ENCODE data around the gene CRY2.

CRY2 gene

GRCh38 chr11:45872651-45873356 lies 25.5 kb downstream of the CRY2 start:
- Histone ChIP-seq H3K4me1 (ENCODE audit: control insufficient read depth, insufficient read depth, low read length) (peaks cover 15% of the 10 kb centered on the region), H3K9me3 (ENCODE audit: control insufficient read depth, insufficient read depth, low read length) (no peaks in the 10 kb centered on the region), H3K27me3 (ENCODE audit: control insufficient read depth, insufficient read depth, low read length) (no peaks in the 10 kb centered on the region), H3K36me3 (ENCODE audit: control insufficient read depth, insufficient read depth, low read length) (peaks cover 30% of the 10 kb centered on the region), H3K9ac (ENCODE audit: low read depth, low read length) (no peak overlapping the region), H3K4me3 (ENCODE audit: low read depth, low read length) (no peak overlapping the region)

DNA sequence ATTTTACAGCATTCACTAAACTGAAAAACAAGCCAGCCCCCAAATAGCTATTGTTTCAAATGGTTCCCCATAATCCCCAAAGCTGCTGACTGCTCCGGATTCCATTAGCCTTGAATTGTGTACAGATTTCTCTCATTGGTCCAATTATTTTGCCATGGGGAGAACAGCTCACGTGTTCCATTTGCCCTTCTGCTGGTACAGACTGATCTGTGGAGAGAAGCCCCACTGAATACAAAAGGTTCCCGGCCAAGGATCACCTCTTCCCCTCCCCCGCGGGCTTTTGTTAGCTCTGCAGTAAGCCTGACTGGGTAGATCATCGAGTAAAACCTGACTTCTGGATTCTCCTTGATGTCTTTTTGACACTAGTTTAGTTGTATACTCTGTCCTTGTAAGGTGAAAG lies 29.1 kb downstream of the CRY2 start:
- Histone ChIP-seq H3K9me3 (ENCODE audit: control insufficient read depth, insufficient read depth, low read length) (no peaks in the 10 kb centered on the region), H3K4me1 (ENCODE audit: control insufficient read depth, insufficient read depth, low read length) (peaks cover 15% of the 10 kb centered on the region), H3K36me3 (ENCODE audit: control insufficient read depth, insufficient read depth, low read length) (peaks cover 9% of the 10 kb centered on the region), H3K9ac (ENCODE audit: low read depth, low read length) (no peak overlapping the region), H3K27me3 (ENCODE audit: control insufficient read depth, insufficient read depth, low read length) (no peaks in the 10 kb centered on the region), H3K4me3 (ENCODE audit: low read depth, low read length) (no peak overlapping the region)

DNA sequence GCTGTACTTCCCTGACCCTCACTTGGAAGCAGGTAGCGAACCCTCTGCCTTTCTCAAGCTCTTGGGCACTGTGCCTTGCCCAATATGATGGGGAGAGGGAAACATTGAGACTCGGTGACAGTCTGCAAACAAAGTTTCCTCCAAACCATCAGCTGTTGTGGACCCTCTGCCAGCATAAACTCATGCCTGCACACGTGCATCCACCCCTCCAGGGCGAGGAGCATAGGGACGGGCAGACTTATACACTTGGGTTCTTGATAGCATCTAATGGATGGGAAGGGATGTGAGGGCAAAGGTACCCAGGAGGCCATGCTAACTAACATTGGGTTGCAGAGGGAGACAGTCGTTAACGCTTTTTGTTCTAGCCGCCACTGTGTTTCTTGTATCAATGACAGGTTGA lies 29.9 kb downstream of the CRY2 start:
- Histone ChIP-seq H3K9ac (ENCODE audit: low read depth, low read length) (no peak overlapping the region), H3K4me3 (ENCODE audit: low read depth, low read length) (no peak overlapping the region), H3K36me3 (ENCODE audit: control insufficient read depth, insufficient read depth, low read length) (peaks cover 8% of the 10 kb centered on the region), H3K27me3 (ENCODE audit: control insufficient read depth, insufficient read depth, low read length) (no peaks in the 10 kb centered on the region), H3K4me1 (ENCODE audit: control insufficient read depth, insufficient read depth, low read length) (peaks cover 15% of the 10 kb centered on the region), H3K9me3 (ENCODE audit: control insufficient read depth, insufficient read depth, low read length) (no peaks in the 10 kb centered on the region)

DNA sequence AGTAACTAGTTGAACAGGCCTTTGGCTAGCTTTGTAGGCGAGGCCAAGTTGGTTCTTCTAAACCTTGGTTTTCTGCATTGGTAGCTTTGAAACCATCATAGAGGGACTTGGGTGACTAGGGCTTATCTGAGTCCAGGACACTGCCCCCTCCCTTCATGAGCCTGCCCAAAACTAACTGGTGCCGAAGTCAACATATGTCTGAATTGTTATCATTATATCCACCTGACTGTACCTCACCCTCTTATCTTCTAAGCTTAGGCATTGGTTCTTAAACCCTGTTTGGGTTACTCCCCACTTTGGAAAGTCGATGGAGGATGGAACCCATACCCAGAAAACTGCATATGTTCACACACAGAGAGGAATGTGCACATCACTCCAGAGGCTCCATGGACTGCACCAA lies 30.6 kb downstream of the CRY2 start:
- no peaks in the 10 kb centered on the region for H3K27me3 ChIP-seq (ENCODE audit: control insufficient read depth, insufficient read depth, low read length)
- no peak overlapping the region for H3K9ac ChIP-seq (ENCODE audit: low read depth, low read length)
- no peaks in the 10 kb centered on the region for H3K9me3 ChIP-seq (ENCODE audit: control insufficient read depth, insufficient read depth, low read length)
- no peak overlapping the region for H3K4me3 ChIP-seq (ENCODE audit: low read depth, low read length)
- peaks cover 10% of the 10 kb centered on the region for H3K36me3 ChIP-seq (ENCODE audit: control insufficient read depth, insufficient read depth, low read length)
- peaks cover 15% of the 10 kb centered on the region for H3K4me1 ChIP-seq (ENCODE audit: control insufficient read depth, insufficient read depth, low read length)

- Histone ChIP-seq H3K4me3 (ENCODE audit: low read depth, low read length) (no peak overlapping the region), H3K27me3 (ENCODE audit: control insufficient read depth, insufficient read depth, low read length) (no peaks in the 10 kb centered on the region), H3K9me3 (ENCODE audit: control insufficient read depth, insufficient read depth, low read length) (no peaks in the 10 kb centered on the region), H3K4me1 (ENCODE audit: control insufficient read depth, insufficient read depth, low read length) (peaks cover 15% of the 10 kb centered on the region), H3K36me3 (ENCODE audit: control insufficient read depth, insufficient read depth, low read length) (peaks cover 10% of the 10 kb centered on the region), H3K9ac (ENCODE audit: low read depth, low read length) (no peak overlapping the region)
These were observed 32.8 kb downstream of the CRY2 start for GRCh38 chr11:45879803-45880686.

DNA sequence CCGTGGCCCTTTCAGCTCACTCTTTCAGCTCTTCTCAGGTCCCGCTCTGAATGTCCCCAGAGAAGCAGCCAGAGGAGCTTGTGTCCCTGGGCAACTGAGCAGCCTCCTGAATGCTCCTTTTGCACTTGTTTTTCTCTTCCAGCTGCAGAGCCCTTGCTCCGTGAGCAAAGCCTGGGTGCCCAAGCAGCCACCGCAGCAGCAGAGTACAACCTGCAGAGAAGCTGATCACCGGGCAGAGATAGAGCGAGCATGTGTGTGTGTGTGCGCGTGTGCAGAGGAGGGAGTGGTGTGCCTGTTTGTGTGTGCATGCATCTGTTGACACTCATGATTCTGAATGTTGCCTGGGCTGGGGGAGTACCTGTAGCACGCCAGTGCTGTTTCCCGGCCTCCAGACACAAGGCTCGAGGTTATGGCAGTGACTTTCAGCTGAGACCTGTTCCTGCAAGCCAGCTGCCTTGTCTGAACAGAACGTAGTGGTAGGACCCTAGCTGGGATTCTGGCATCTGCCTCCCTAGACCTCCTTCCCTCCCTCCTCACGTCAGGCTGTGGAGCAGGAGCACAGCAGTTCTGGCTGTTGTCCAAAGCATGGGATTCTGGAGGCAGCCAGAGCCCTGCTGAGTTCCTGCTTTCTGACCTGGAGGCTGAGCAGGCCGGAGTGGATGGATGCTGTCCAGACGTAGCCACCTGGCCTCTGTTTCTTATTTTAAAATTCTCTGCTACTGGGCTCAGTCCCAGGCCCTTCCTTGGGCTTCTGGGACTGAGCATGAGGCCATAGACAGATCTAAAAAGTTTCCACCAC lies 33.7 kb downstream of the CRY2 start:
- Histone ChIP-seq H3K36me3 (ENCODE audit: control insufficient read depth, insufficient read depth, low read length) (peaks cover 10% of the 10 kb centered on the region), H3K9me3 (ENCODE audit: control insufficient read depth, insufficient read depth, low read length) (no peaks in the 10 kb centered on the region), H3K4me3 (ENCODE audit: low read depth, low read length) (no peak overlapping the region), H3K27me3 (ENCODE audit: control insufficient read depth, insufficient read depth, low read length) (no peaks in the 10 kb centered on the region), H3K9ac (ENCODE audit: low read depth, low read length) (no peak overlapping the region), H3K4me1 (ENCODE audit: control insufficient read depth, insufficient read depth, low read length) (peaks cover 10% of the 10 kb centered on the region)

GRCh38 chr11:45881708-45882368 lies 34.6 kb downstream of the CRY2 start:
- no peaks in the 10 kb centered on the region for H3K27me3 ChIP-seq (ENCODE audit: control insufficient read depth, insufficient read depth, low read length)
- H3K36me3 ChIP-seq (ENCODE audit: control insufficient read depth, insufficient read depth, low read length): peaks cover 10% of the 10 kb centered on the region
- H3K4me3 ChIP-seq (ENCODE audit: low read depth, low read length): no peak overlapping the region
- peaks cover under 1% of the 10 kb centered on the region for H3K4me1 ChIP-seq (ENCODE audit: control insufficient read depth, insufficient read depth, low read length)
- H3K9me3 ChIP-seq (ENCODE audit: control insufficient read depth, insufficient read depth, low read length): no peaks in the 10 kb centered on the region
- H3K9ac ChIP-seq (ENCODE audit: low read depth, low read length): no peak overlapping the region

DNA sequence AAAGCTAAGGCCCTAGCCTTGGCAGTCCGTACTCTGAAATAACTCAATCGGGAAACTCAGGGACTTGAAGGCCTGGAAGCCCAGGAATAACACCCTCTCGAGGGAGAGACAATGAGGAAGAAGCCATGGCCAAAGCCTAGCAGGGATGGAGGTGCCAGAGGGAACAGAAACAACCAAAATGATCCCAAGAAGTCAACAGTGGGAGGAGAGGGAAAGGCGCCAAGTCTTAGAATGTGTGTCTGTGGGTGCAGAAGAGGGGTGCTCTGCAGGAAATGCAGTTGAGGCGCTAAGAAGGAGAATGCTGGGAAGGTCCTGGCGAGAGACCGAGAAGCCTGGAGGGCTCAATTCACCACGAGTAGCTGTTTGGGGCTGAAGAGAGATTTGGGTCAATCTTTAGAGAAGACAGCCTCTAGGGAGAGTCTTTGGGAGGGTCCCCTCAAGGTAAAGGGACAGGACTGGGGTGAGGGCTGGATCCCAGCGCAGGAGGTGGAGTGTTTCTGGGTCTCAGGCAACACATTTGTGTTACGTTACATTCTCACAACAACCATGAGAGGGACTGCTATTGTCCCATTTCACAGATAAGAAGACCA lies 37.4 kb downstream of the CRY2 start:
- no peaks in the 10 kb centered on the region for H3K27me3 ChIP-seq (ENCODE audit: control insufficient read depth, insufficient read depth, low read length)
- H3K4me3 ChIP-seq (ENCODE audit: low read depth, low read length): no peak overlapping the region
- no peak overlapping the region for H3K9ac ChIP-seq (ENCODE audit: low read depth, low read length)
- no peaks in the 10 kb centered on the region for H3K9me3 ChIP-seq (ENCODE audit: control insufficient read depth, insufficient read depth, low read length)
- peaks cover 10% of the 10 kb centered on the region for H3K36me3 ChIP-seq (ENCODE audit: control insufficient read depth, insufficient read depth, low read length)
- H3K4me1 ChIP-seq (ENCODE audit: control insufficient read depth, insufficient read depth, low read length): no peaks in the 10 kb centered on the region

- Histone ChIP-seq H3K4me3 (ENCODE audit: low read depth, low read length) (peak within 1 kb of the TSS; percentile 72), H3K36me3 (ENCODE audit: control insufficient read depth, insufficient read depth, low read length) (peaks cover 10% of the 10 kb centered on the region), H3K9ac (ENCODE audit: low read depth, low read length) (peak within 1 kb of the TSS; percentile 47), H3K9me3 (ENCODE audit: control insufficient read depth, insufficient read depth, low read length) (no peaks in the 10 kb centered on the region), H3K27me3 (ENCODE audit: control insufficient read depth, insufficient read depth, low read length) (no peaks in the 10 kb centered on the region), H3K4me1 (ENCODE audit: control insufficient read depth, insufficient read depth, low read length) (no peaks in the 10 kb centered on the region)
These were observed 38.1 kb downstream of the CRY2 start, which contains the start of gene MAPK8IP1 for GRCh38 chr11:45885274-45885920. Gene MAPK8IP1 (plus strand): TSS chr11:45885651. CDS start chr11:45885821, 170 bp downstream.

- H3K9ac ChIP-seq (ENCODE audit: low read depth, low read length): peak overlapping the region; percentile 47
These were observed 38.8 kb downstream of the CRY2 start for GRCh38 chr11:45885921-45886721.

More at GRCh38 chr11:45885921-45886721, 38.8 kb downstream of the CRY2 start:
- Histone ChIP-seq H3K4me3 (ENCODE audit: low read depth, low read length) (peak overlapping the region; percentile 72), H3K9me3 (ENCODE audit: control insufficient read depth, insufficient read depth, low read length) (no peaks in the 10 kb centered on the region), H3K4me1 (ENCODE audit: control insufficient read depth, insufficient read depth, low read length) (no peaks in the 10 kb centered on the region), H3K36me3 (ENCODE audit: control insufficient read depth, insufficient read depth, low read length) (peaks cover 6% of the 10 kb centered on the region), H3K27me3 (ENCODE audit: control insufficient read depth, insufficient read depth, low read length) (no peaks in the 10 kb centered on the region)
